Ovary (tissue), 3 donors: ENCODE measurements around the gene SLC39A11.

Experiments used
- CTCF ChIP-seq, 3 donors: fragments of 450-650 bp in 2 of 3; fragments of 200-600 bp in 1 of 3; IDR thresholded peaks; one replicate each; pipeline versions ENCODE4 v1.5.1 to v1.8.0; 2016 to 2022; ENCODE audit warnings: antibody characterized with exemption in 3 of 3, mild to moderate bottlenecking in 1 of 3
- POLR2A ChIP-seq: fragments of 450-650 bp; IDR thresholded peaks from one replicate; pipeline ENCODE4 v1.6.1; 2017; ENCODE audit warnings: antibody characterized with exemption, mild to moderate bottlenecking, moderate library complexity
- donor health status: DM: no; HTN: no; CAD: no.

GRCh38 chr17:72972263-72972951 lies 120.1 kb downstream of the SLC39A11 start:
- TF ChIP-seq POLR2A (no peak), CTCF (IDR thresholded peaks at IDR 0.05) (no peak)
